Sciatic nerve (tissue), 2 donors: ENCODE measurements around the gene GJC1. TPM values are rescaled to one million over a fixed set of nuclear protein-coding genes. Genes with fewer than 3 reads are reported as not detected.

Experiments
- ATAC-seq: fragments of 200-7000 bp; cut with Tn5 transposase; one replicate; pipeline ENCODE4 v1.9.1; 2020; ENCODE audit warnings: mild to moderate bottlenecking, moderate library complexity
- DNase-seq: peaks from one replicate; pipeline ENCODE4 v3.0.0-alpha.2; 2020; ENCODE audit warnings: low spot score
- intact Hi-C: fragments of 100-400 bp; cut with DNase I; formaldehyde crosslinking; loops from one replicate; pipeline ENCODE4 v1.14.2; 2022
- total RNA-seq: library from RNA; stranded (reverse); fragmentation: NEBNext Ultra II Directional; extraction: Animal tissue kit (Norgen Biotek cat#: 25700); gene quantifications from one replicate; pipeline ENCODE4 v1.2.1, GENCODE V29; 2021
- donor health status: DM: no; HTN: no; CAD: no.
- donor health status: DM: no; HTN: no; CAD: no.

Gene GJC1
- total RNA-seq, 1 donor from 2014 or later, result 7.9 TPM

DNA sequence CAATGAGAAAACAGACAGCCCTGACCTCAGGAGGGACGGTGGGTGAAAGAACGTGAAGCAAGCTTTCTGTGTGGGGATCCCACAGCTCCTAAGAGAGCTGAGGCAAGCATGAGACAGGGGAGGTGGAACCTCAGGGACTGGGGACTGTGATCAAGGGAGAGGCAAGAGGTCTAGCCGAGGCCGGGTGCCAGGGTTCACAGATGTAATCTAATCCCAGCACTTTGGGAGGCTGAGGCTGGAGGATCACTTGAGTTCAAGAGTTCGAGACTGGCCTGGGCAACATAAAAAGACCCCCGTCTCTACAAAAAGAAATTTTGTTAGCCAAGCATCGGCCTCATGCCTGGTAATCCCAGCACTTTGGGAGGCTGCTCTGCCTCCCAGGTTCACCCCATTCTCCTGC is 75.8 kb downstream of the GJC1 start:
- DNase-seq (no peak), ATAC-seq (no peak)
- intact Hi-C loops, result no loop called here

DNA sequence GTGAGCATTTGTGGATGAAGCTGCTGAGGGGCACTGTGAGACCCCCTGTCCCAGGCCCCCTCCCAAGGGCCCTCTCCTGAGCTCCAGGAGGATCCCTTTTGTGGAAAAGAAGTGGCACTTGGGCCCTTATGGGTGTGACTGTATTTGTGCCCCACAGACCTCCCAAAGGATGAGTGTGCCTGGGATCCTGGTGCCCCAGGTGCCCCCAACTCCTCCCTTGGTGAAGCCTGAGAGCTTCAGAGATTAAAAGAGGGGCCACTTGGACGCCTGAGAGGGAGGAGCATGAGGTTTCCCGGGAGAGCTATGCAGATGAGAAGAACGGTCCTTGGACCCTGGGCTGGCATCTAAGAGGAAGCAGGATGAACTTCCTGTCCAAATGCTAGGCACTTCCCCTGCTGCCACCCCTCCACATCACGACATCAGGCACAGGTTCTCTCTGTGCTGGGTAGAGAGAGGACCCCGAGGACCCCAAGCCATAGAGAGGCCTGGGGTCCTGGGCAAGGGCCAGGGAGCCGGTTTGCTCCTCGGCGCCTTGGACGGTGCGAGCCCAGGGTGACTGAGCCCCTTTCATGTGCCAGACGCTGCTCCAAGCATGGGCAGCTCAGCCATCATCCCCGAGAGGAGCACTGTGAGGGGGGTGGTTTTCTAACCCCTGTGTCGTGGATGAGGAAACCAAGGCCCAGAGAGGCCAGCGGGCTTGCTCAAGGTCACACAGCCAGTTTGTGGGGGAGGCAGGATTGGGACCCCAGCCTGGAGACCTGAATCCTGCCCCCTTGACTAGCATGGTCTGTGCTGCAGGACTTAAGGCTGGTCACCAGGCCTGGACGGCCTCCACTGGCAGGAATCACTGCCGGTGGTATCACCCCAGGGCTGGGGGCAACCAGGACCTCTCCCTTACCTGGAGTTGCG is 76.9 kb downstream of the GJC1 start:
- intact Hi-C loops, result no loop called here
- no peak for DNase-seq

DNA sequence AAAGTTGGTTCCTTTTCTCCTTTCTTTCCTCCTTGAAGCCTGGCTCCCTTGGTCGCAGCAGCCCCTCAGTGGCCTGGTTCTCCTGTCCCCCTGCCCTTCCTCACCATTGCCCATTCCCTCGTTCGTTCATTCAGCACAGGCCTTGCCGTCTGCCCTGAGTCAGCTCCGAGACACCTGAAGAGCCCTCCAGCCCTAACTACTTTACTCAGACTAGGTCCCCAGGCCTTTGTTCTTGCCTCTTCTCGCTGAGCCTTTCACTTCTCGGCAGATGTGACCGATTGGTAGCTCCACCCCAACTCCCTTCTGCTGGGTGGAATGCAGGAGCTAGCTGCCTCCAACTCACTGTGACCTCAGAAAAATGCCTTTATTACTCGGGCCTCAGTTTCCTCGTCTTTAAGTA is 78.3 kb downstream of the GJC1 start:
- intact Hi-C loops, result no loop called here
- no peak for DNase-seq

More for the DNA sequence above, 76.9 kb downstream of the GJC1 start:
- no peak for ATAC-seq

GRCh38 chr17:44751331-44751730 is 78.8 kb downstream of the GJC1 start:
- ATAC-seq (no peak), DNase-seq (no peak)
- intact Hi-C loops, result no loop called here

More for the DNA sequence above, 78.3 kb downstream of the GJC1 start:
- ATAC-seq, result no peak

- peak; percentile 18 for ATAC-seq
- DNase-seq, result no peak
- intact Hi-C loops, result no loop called here
Measured at GRCh38 chr17:44749980-44750318, 80.1 kb downstream of the GJC1 start.

DNA sequence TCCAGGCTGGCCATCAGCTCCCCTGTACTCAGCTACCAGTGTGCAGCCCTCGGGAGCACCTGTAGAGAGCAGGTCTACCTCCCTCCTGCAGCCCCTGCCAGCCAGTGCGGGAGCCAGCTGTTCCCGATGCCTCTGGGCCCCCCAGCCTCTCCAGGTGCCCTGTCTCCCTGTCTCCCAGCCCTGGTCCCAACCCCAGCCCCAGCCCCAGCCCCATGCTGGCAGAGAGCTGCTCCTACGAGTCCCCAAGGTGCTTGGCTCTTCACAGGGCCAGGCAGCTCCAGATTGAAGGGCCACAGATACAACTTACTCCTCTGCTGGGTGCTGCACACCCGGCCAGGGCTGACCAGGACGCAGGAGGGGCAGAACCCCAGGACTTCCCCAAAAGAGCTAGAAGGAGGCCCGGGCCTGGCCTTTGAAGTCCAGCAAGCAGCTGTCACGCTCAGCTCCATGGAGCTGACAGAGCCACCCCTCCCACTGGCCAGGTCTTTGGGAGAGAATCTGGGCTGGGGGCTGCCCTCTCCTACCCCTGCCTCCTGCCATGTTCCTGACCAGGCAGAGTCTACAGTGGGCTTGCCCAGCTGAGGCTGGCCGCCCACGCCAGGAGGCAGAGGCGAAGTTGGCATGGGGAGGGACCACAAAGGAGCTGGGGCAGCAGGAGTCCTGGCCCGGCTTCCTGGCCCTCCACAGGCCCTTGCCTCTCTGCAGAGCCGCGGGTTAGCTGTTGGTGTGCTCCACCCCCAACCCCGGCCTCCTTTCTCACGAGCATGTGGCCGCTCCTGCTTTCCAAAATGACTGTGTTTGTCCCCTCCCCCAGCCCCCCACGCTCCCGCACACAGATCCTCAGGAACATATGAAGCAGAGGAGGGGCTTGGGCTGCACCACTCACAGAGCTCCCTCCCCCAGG is 80.8 kb downstream of the GJC1 start:
- DNase-seq, result no peak
- peak; percentile 29 for ATAC-seq
- intact Hi-C loops, result no loop called here

Other genes starting within 250 kb of the GJC1 start
- gene MEIOC, start 173.8 kb downstream of the GJC1 start, total RNA-seq, result not detected
- gene CCDC43, start 140.5 kb downstream of the GJC1 start, total RNA-seq, result 18.9 TPM
- 10.3 TPM for gene DBF4B, start 121.6 kb downstream of the GJC1 start, total RNA-seq
- 0.53 TPM for gene ADAM11, start 71.3 kb downstream of the GJC1 start, total RNA-seq
- gene HIGD1B, start 17.6 kb upstream of the GJC1 start, total RNA-seq, result 5.8 TPM
- 75.2 TPM for gene EFTUD2, start 69.2 kb upstream of the GJC1 start, total RNA-seq
- gene GFAP, start 85.2 kb upstream of the GJC1 start, total RNA-seq, result 9.2 TPM
- 0.40 TPM for gene KIF18B, start 117.5 kb upstream of the GJC1 start, total RNA-seq
- 6.0 TPM for gene C1QL1, start 138.0 kb upstream of the GJC1 start, total RNA-seq
- 40.9 TPM for gene DCAKD, start 221.3 kb upstream of the GJC1 start, total RNA-seq
- 98.4 TPM for gene NMT1, start 231.0 kb upstream of the GJC1 start, total RNA-seq